HepG2 (cell line): Measurements from ENCODE around the gene PLPPR2. TPM values are rescaled to one million over a fixed set of nuclear protein-coding genes. Genes with fewer than 3 reads are reported as not detected.
A peak's percentile ranks its signal among the peaks of the same experiment; 100 is the strongest.

ENCODE experiments used
- AHDC1 ChIP-seq: sonication (generic); formaldehyde crosslinking; IDR thresholded peaks from 2 replicates; pipeline ENCODE4 v1.5.1; 2020; ENCODE audit warnings: mild to moderate bottlenecking, missing genetic modification reagents, borderline replicate concordance
- FOXK2 ChIP-seq: fragments of 450-650 bp; IDR thresholded peaks from 2 replicates; pipeline ENCODE4 v1.6.1; 2016
- SMAD1 ChIP-seq: sonication (generic); formaldehyde crosslinking; IDR thresholded peaks from 2 replicates; pipeline ENCODE4 v1.4.0; 2020; ENCODE audit warnings: missing genetic modification reagents, low read depth, mild to moderate bottlenecking, borderline replicate concordance
- USF2 ChIP-seq, 2 experiments: sonication (generic) in 1 of 2; formaldehyde crosslinking in 1 of 2; IDR thresholded peaks; 2 replicates each; pipeline versions ENCODE4 v1.5.1 to v1.6.1; 2011 to 2020; ENCODE audit warnings: borderline replicate concordance in 1 of 2, low read depth in 1 of 2, low read length in 1 of 2, mild to moderate bottlenecking in 1 of 2, missing genetic modification reagents in 1 of 2, moderate library complexity in 1 of 2
- ZBED4 ChIP-seq: sonication (generic); formaldehyde crosslinking; IDR thresholded peaks from 2 replicates; pipeline ENCODE4 v1.4.0; 2020; ENCODE audit warnings: missing genetic modification reagents, borderline replicate concordance
- ZNF225 ChIP-seq: sonication (generic); formaldehyde crosslinking; IDR thresholded peaks from 2 replicates; pipeline ENCODE4 v1.4.0; 2020; ENCODE audit warnings: mild to moderate bottlenecking, missing genetic modification reagents
- ZNF547 ChIP-seq: sonication (generic); formaldehyde crosslinking; IDR thresholded peaks from 2 replicates; pipeline ENCODE4 v1.5.1; 2020; ENCODE audit warnings: mild to moderate bottlenecking, missing genetic modification reagents
- ZNF782 ChIP-seq: sonication (generic); formaldehyde crosslinking; IDR thresholded peaks from 2 replicates; pipeline ENCODE4 v1.4.0; 2020; ENCODE audit warnings: missing genetic modification reagents, mild to moderate bottlenecking, borderline replicate concordance
- polyA plus RNA-seq, 8 experiments: library from polyadenylated mRNA; depleted of rRNA in 3 of 8; stranded (reverse) in 7 of 8; unstranded in 1 of 8; fragments of >200 nt; fragmentation: Illumina TruSeq in 4 of 8; extraction: Trizol in 4 of 8; gene quantifications; 2 replicates each; pipeline versions ENCODE4 v1.2.1 to v1.2.3, GENCODE V29; 2011 to 2016; ENCODE audit warnings: low read depth in 4 of 8, missing spikeins in 1 of 8, mixed read lengths in 1 of 8; ENCODE audit not compliant: insufficient read depth in 1 of 8
- total RNA-seq, 5 experiments: library from RNA; depleted of rRNA; stranded (reverse); fragments of >200 nt; fragmentation: Illumina TruSeq; extraction: Trizol; gene quantifications; 2 replicates each; pipeline ENCODE4 v1.2.3, GENCODE V29; 2016; ENCODE audit warnings: low read depth in 1 of 5
- TF ChIP-seq, protein P1 (sequence below): sonication (generic); formaldehyde crosslinking; IDR thresholded peaks from 2 replicates; pipeline ENCODE4 v1.5.0; 2020; ENCODE audit warnings: missing genetic modification reagents, mild to moderate bottlenecking, borderline replicate concordance
- TF ChIP-seq, protein P2 (sequence below): sonication (generic); formaldehyde crosslinking; IDR thresholded peaks from 2 replicates; pipeline ENCODE4 v1.5.1; 2020; ENCODE audit warnings: missing genetic modification reagents, mild to moderate bottlenecking, borderline replicate concordance
- TF ChIP-seq, protein P3 (sequence below): fragments of 450-650 bp; IDR thresholded peaks from 2 replicates; pipeline ENCODE4 v1.6.1; 2017

PLPPR2 gene
- total and polyA plus RNA-seq, 2 of the 13 experiments (the other 11 are each of a cell fraction or from before 2014, with no cell fraction given): 1.5 to 2.1 TPM

- TF ChIP-seq ZBED4 (CRISPR knock-in tag): peak; percentile 74; the same call in 1 of the 2 replicates
- no peak for TF ChIP-seq SMAD1 (CRISPR knock-in tag)
- TF ChIP-seq ZNF782: peak; percentile 95; the same call in 1 of the 2 replicates
- TF ChIP-seq, protein P1, sequence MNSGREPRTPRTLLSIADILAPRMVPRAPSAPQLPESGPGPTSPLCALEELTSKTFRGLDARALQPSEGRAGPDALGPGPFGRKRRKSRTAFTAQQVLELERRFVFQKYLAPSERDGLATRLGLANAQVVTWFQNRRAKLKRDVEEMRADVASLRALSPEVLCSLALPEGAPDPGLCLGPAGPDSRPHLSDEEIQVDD (CRISPR knock-in tag): peak; percentile 84; the same call in 1 of the 2 replicates
- peak; percentile 90 for TF ChIP-seq ZNF225 (CRISPR knock-in tag)
- no peak for TF ChIP-seq FOXK2
- TF ChIP-seq AHDC1: no peak
- TF ChIP-seq, protein P2, sequence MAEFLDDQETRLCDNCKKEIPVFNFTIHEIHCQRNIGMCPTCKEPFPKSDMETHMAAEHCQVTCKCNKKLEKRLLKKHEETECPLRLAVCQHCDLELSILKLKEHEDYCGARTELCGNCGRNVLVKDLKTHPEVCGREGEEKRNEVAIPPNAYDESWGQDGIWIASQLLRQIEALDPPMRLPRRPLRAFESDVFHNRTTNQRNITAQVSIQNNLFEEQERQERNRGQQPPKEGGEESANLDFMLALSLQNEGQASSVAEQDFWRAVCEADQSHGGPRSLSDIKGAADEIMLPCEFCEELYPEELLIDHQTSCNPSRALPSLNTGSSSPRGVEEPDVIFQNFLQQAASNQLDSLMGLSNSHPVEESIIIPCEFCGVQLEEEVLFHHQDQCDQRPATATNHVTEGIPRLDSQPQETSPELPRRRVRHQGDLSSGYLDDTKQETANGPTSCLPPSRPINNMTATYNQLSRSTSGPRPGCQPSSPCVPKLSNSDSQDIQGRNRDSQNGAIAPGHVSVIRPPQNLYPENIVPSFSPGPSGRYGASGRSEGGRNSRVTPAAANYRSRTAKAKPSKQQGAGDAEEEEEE: peak; percentile 82; the same call in 1 of the 2 replicates
- no peak for TF ChIP-seq USF2 (IDR thresholded peaks at IDR 0.05; ENCODE audit: low read depth, low read length)
- no peak for TF ChIP-seq USF2 (CRISPR knock-in tag; IDR thresholded peaks at IDR 0.05; ENCODE audit: borderline replicate concordance)
- TF ChIP-seq ZNF547 (CRISPR knock-in tag): peak; percentile 54; the same call in 1 of the 2 replicates
- TF ChIP-seq, protein P3, sequence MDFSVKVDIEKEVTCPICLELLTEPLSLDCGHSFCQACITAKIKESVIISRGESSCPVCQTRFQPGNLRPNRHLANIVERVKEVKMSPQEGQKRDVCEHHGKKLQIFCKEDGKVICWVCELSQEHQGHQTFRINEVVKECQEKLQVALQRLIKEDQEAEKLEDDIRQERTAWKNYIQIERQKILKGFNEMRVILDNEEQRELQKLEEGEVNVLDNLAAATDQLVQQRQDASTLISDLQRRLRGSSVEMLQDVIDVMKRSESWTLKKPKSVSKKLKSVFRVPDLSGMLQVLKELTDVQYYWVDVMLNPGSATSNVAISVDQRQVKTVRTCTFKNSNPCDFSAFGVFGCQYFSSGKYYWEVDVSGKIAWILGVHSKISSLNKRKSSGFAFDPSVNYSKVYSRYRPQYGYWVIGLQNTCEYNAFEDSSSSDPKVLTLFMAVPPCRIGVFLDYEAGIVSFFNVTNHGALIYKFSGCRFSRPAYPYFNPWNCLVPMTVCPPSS: no peak
Observed at GRCh38 chr19:11374433-11375142, 19.4 kb downstream of the PLPPR2 start, which contains the start of gene SWSAP1 (continued).
